ENCODE data around the gene USP49. TPM values are rescaled to one million over a fixed set of nuclear protein-coding genes. Genes with fewer than 3 reads are reported as not detected.

USP49 gene
- total RNA-seq, 1 experiment from 2014 or later, result 6.9 TPM

GRCh38 chr6:41783106-41783780, 111.9 kb downstream of the USP49 start:
- Histone ChIP-seq H3K27me3 (ENCODE audit: insufficient read depth, low read length) (no peaks in the 10 kb centered on the region), H3K9ac (ENCODE audit: low read length) (no peak overlapping the region), H3K4me2 (ENCODE audit: low read length) (no peak overlapping the region), H3K27ac (ENCODE audit: low read depth, low read length) (no peak overlapping the region), H3K79me2 (ENCODE audit: insufficient read depth, low read length) (peaks cover 6% of the 10 kb centered on the region), H3K4me1 (ENCODE audit: control insufficient read depth in 1 of 2, insufficient read depth in 2 of 2, low read length in 2 of 2) (peaks cover 19 to 30% of the 10 kb centered on the region in 2 experiments), H3K9me3 (ENCODE audit: control insufficient read depth in 1 of 2, insufficient read depth in 1 of 2, low read depth in 1 of 2, low read length in 2 of 2) (no peaks in the 10 kb centered on the region), H3K4me3 (replicated peaks in 1 of 2; ENCODE audit: low read depth in 1 of 2, low read length in 2 of 2) (no peak overlapping the region), H2AFZ (ENCODE audit: low read depth, low read length, poor library complexity, severe bottlenecking) (no peak overlapping the region), H4K20me1 (ENCODE audit: insufficient read depth) (no peaks in the 10 kb centered on the region), H3K9me2 (ENCODE audit: insufficient read depth) (no peaks in the 10 kb centered on the region), H3K36me3 (ENCODE audit: control insufficient read depth in 1 of 2, insufficient read depth in 2 of 2, low read length in 2 of 2) (no peaks in the 10 kb centered on the region)
- CTCF ChIA-PET, result interaction anchor here (2.8 kb wide), 1 partner anchor 261 kb away, joined by 13 read pairs; no protein-coding TSS in a partner anchor
- POLR2A ChIA-PET, result no interaction called here
- DNase-seq (ENCODE audit: low read depth, low spot score), result no peak
- intact Hi-C loops (cut with micrococcal nuclease), result loop anchor here (10.0 kb wide), 2 partner anchors 382 to 432 kb away; partner anchors contain the start of gene MRPS10
- no TSS peak for BruUV-seq (replicated peaks)
- ATAC-seq, result no peak
- RAD21 ChIA-PET (ENCODE audit: low non-redundant PET in 1 of 2, low total read pairs in 2 of 2, uncharacterized antibody in 2 of 2, unreplicated experiment in 2 of 2), result no interaction called here
- TF ChIP-seq ZBTB33 (IDR thresholded peaks at IDR 0.05; ENCODE audit: extremely low read depth, insufficient replicate concordance, low read length), result no peak
- TF ChIP-seq JUND (IDR thresholded peaks at IDR 0.05), result no peak
- no peak for TF ChIP-seq FOSL1 (IDR thresholded peaks at IDR 0.05; ENCODE audit: low read depth)

- POLR2A ChIA-PET, result interaction anchor here (0.7 kb wide), 1 partner anchor 263 kb away, joined by 3 read pairs; no protein-coding TSS in a partner anchor
- peak overlapping the region; percentile 61 for H2AFZ ChIP-seq (ENCODE audit: low read depth, low read length, poor library complexity, severe bottlenecking)
- peak overlapping the region; percentile 69 for H3K27ac ChIP-seq (ENCODE audit: low read depth, low read length)
Measured at GRCh38 chr6:41781366-41781730, 113.8 kb downstream of the USP49 start.

More at GRCh38 chr6:41781366-41781730, 113.8 kb downstream of the USP49 start:
- Histone ChIP-seq H3K4me2 (ENCODE audit: low read length) (peak overlapping the region; percentile 99), H3K4me3 (replicated peaks in 1 of 2; ENCODE audit: low read depth in 1 of 2, low read length in 2 of 2) (peak overlapping the region; percentile 67 to 83), H4K20me1 (ENCODE audit: insufficient read depth) (no peaks in the 10 kb centered on the region), H3K9me2 (ENCODE audit: insufficient read depth) (no peaks in the 10 kb centered on the region), H3K4me1 (ENCODE audit: control insufficient read depth in 1 of 2, insufficient read depth in 2 of 2, low read length in 2 of 2) (peaks cover 19 to 30% of the 10 kb centered on the region in 2 experiments), H3K9ac (ENCODE audit: low read length) (peak overlapping the region; percentile 63), H3K36me3 (ENCODE audit: control insufficient read depth in 1 of 2, insufficient read depth in 2 of 2, low read length in 2 of 2) (no peaks in the 10 kb centered on the region; a peak in 1 of 4 replicates), H3K9me3 (ENCODE audit: control insufficient read depth in 1 of 2, insufficient read depth in 1 of 2, low read depth in 1 of 2, low read length in 2 of 2) (no peaks in the 10 kb centered on the region), H3K79me2 (ENCODE audit: insufficient read depth, low read length) (no peaks in the 10 kb centered on the region), H3K27me3 (ENCODE audit: insufficient read depth, low read length) (no peaks in the 10 kb centered on the region)
- no peak for ATAC-seq
- CTCF ChIA-PET, result interaction anchor here (2.8 kb wide), 1 partner anchor 263 kb away, joined by 13 read pairs; no protein-coding TSS in a partner anchor
- RAD21 ChIA-PET (ENCODE audit: low non-redundant PET in 1 of 2, low total read pairs in 2 of 2, uncharacterized antibody in 2 of 2, unreplicated experiment in 2 of 2), result no interaction called here
- BruUV-seq (replicated peaks), result no TSS peak
- intact Hi-C loops (cut with micrococcal nuclease), result loop anchor here (10.0 kb wide), 2 partner anchors 383 to 433 kb away; partner anchors contain the start of gene MRPS10
- no peak for DNase-seq (ENCODE audit: low read depth, low spot score)
- TF ChIP-seq POLR2AphosphoS5 (IDR thresholded peaks at IDR 0.05; ENCODE audit: low read depth, low read length), result peak; percentile 41; the same call in 1 of the 2 replicates
- no peak for TF ChIP-seq CTCF (IDR thresholded peaks at IDR 0.05 in 2 of 3, conservative IDR thresholded peaks at IDR 0.05 in 1 of 3; ENCODE audit: borderline replicate concordance in 1 of 3, insufficient read depth in 1 of 3, low read depth in 2 of 3, low read length in 2 of 3)
- no peak for TF ChIP-seq ELF1 (IDR thresholded peaks at IDR 0.05; ENCODE audit: borderline replicate concordance, low read depth)

All from HCT116 (cell line).